HepG2 (cell line): Measurements from ENCODE around the gene TOR4A. TPM values are rescaled to one million over a fixed set of nuclear protein-coding genes. Genes with fewer than 3 reads are reported as not detected.

Experiments used
- ARNTL ChIP-seq: sonication (generic); formaldehyde crosslinking; IDR thresholded peaks from 2 replicates; pipeline ENCODE4 v1.4.0; 2020; ENCODE audit warnings: mild to moderate bottlenecking, missing genetic modification reagents
- ATF4 ChIP-seq, 2 experiments: fragments of 450-650 bp in 1 of 2; sonication (generic) in 1 of 2; formaldehyde crosslinking; IDR thresholded peaks; 2 replicates each; pipeline versions ENCODE4 v1.5.0 to v1.8.0; 2020 to 2022; ENCODE audit warnings: mild to moderate bottlenecking in 1 of 2, missing genetic modification reagents in 1 of 2
- ELK4 ChIP-seq: sonication (generic); formaldehyde crosslinking; IDR thresholded peaks from 2 replicates; pipeline ENCODE4 v1.9.0; 2021; ENCODE audit warnings: missing genetic modification reagents, borderline replicate concordance
- HMG20B ChIP-seq: conservative IDR thresholded peaks from 2 replicates; pipeline ENCODE4 v1.6.1; 2016; ENCODE audit warnings: missing genetic modification reagents, missing compliant biosample characterization
- HNF1A ChIP-seq, 2 experiments: sonication (generic) in 1 of 2; formaldehyde crosslinking in 1 of 2; IDR thresholded peaks; 2 replicates each; pipeline versions ENCODE4 v1.4.0 to v1.6.1; 2016 to 2020; ENCODE audit warnings: borderline replicate concordance in 1 of 2, low read depth in 1 of 2, mild to moderate bottlenecking in 1 of 2, missing genetic modification reagents in 1 of 2
- KLF13 ChIP-seq: sonication (generic); formaldehyde crosslinking; IDR thresholded peaks from 2 replicates; pipeline ENCODE4 v1.4.0; 2020; ENCODE audit warnings: mild to moderate bottlenecking, missing genetic modification reagents
- KMT2B ChIP-seq: IDR thresholded peaks from 2 replicates; pipeline ENCODE4 v1.6.1; 2016; ENCODE audit warnings: missing genetic modification reagents, missing compliant biosample characterization
- NFKB2 ChIP-seq: sonication (generic); formaldehyde crosslinking; IDR thresholded peaks from 2 replicates; pipeline ENCODE4 v1.4.0; 2020; ENCODE audit warnings: missing genetic modification reagents, borderline replicate concordance
- NPAS2 ChIP-seq: sonication (generic); formaldehyde crosslinking; IDR thresholded peaks from 2 replicates; pipeline ENCODE4 v1.8.0; 2022; ENCODE audit warnings: mild to moderate bottlenecking, missing genetic modification reagents, borderline replicate concordance
- NR2F2 ChIP-seq: IDR thresholded peaks from 2 replicates; pipeline ENCODE4 v1.6.1; 2012; ENCODE audit warnings: low read depth, inconsistent platforms, borderline replicate concordance
- TBX2 ChIP-seq: sonication (generic); formaldehyde crosslinking; IDR thresholded peaks from 2 replicates; pipeline ENCODE4 v1.5.0; 2020; ENCODE audit warnings: missing genetic modification reagents, mild to moderate bottlenecking, borderline replicate concordance
- ZNF142 ChIP-seq: sonication (generic); formaldehyde crosslinking; IDR thresholded peaks from 2 replicates; pipeline ENCODE4 v1.4.0; 2020; ENCODE audit warnings: missing genetic modification reagents
- ZNF615 ChIP-seq: sonication (generic); formaldehyde crosslinking; IDR thresholded peaks from 2 replicates; pipeline ENCODE4 v1.5.0; 2020; ENCODE audit warnings: mild to moderate bottlenecking, missing genetic modification reagents, borderline replicate concordance
- ZNF737 ChIP-seq: sonication (generic); formaldehyde crosslinking; IDR thresholded peaks from 2 replicates; pipeline ENCODE4 v1.5.0; 2020; ENCODE audit warnings: missing genetic modification reagents, mild to moderate bottlenecking, borderline replicate concordance
- polyA plus RNA-seq, 8 experiments: library from polyadenylated mRNA; depleted of rRNA in 3 of 8; stranded (reverse) in 7 of 8; unstranded in 1 of 8; fragments of >200 nt; fragmentation: Illumina TruSeq in 4 of 8; extraction: Trizol in 4 of 8; gene quantifications; 2 replicates each; pipeline versions ENCODE4 v1.2.1 to v1.2.3, GENCODE V29; 2011 to 2016; ENCODE audit warnings: low read depth in 4 of 8, missing spikeins in 1 of 8, mixed read lengths in 1 of 8; ENCODE audit not compliant: insufficient read depth in 1 of 8
- total RNA-seq, 5 experiments: library from RNA; depleted of rRNA; stranded (reverse); fragments of >200 nt; fragmentation: Illumina TruSeq; extraction: Trizol; gene quantifications; 2 replicates each; pipeline ENCODE4 v1.2.3, GENCODE V29; 2016; ENCODE audit warnings: low read depth in 1 of 5

The TOR4A gene
- total and polyA plus RNA-seq, 2 of the 13 experiments (the other 11 are each of a cell fraction or from before 2014, with no cell fraction given): 11.1 to 14.2 TPM

GRCh38 chr9:137241490-137242268, 35.8 kb upstream of the TOR4A start (continued):
- TF ChIP-seq ZNF142 (CRISPR knock-in tag) (no peak; the same call in 1 of the 2 replicates), NFKB2 (CRISPR knock-in tag) (peak; percentile 67; the same call in 1 of the 2 replicates), KMT2B (CRISPR knock-in tag) (no peak), TBX2 (CRISPR knock-in tag) (no peak), NR2F2 (no peak), NPAS2 (CRISPR knock-in tag) (no peak), ATF4 (CRISPR knock-in tag; IDR thresholded peaks at IDR 0.05) (no peak), KLF13 (CRISPR knock-in tag) (no peak), ZNF737 (CRISPR knock-in tag) (no peak), HMG20B (CRISPR knock-in tag) (no peak), ELK4 (no peak), ZNF615 (CRISPR knock-in tag) (no peak), HNF1A (IDR thresholded peaks at IDR 0.05; ENCODE audit: low read depth) (no peak), HNF1A (CRISPR knock-in tag; IDR thresholded peaks at IDR 0.05; ENCODE audit: borderline replicate concordance) (no peak), ARNTL (CRISPR knock-in tag) (no peak)
